ENCODE results near the gene ARPC5.
"Not testable (repeated sequence)": the region's sequence is repeated elsewhere in the genome, so short reads cannot be mapped to it uniquely, and the experiment has no call there.

ARPC5 gene

DNA sequence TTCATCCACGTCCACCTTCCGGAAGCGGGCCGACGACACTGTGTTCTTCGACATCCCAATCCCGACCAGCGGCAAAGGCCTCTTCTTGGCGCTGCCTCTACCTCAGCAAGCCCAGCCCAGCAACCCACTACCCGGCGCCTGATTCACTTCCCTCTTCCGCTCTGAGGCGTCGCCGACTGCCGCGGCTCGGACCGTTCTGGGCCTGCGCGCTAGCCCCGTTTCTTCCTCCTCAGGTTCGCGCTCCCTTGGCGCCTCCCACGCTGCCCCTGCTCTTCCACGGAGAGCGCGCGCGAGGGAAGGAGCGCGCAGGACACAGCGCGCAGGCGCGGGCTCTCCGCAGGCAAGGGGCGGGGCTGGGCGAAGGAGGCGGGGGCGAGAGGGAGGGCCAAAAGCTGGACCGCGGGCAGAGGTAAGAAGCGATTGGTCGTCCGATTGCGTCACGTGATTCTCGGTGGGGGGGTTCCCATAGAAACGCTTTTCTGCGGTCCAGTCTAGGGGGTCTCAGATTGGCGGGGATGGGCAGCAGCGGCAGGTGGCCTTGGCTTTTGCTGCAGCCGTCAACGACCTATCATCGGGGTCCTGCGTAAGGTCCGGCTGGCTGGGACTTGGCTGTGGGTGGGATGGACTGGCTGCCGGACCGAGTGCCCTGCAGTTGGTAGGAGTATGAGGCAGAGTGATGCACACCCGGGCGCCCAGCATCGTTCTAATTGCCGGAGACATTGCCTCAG lies at the start of gene ARPC5:
Gene ARPC5 (minus strand): TSS at position 178 of the 728 bp plus-strand sequence. CDS start 124 bp downstream, at position 54.
- DNase-seq (ENCODE audit: low read depth) = peak; percentile 91

DNA sequence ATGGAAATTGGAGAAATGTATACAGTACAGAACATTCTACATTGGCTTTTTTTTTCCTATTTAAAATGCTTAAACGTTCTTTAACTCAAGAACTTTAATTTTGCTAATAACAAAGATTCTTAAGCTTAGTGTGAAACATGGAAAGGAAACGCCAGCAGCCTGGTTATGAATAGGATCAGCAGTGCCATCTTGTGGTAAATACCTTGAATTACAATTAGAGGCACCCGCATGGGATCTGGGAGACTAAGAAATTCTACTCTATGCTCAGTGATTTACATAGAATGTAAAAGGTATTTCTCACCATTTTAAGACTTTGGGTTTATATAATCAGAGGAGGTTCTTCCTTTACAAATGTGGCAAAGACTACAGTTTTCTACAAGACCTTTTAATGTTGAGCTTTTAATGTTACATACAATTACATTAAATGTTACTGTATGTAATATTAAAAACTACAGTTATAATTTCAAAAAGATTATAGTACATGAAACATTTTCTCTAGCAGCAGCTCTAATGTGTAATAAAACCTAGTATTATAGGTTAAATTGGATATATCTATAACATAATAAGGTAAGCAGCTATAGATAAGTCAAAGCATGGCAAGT lies 49.6 kb upstream of the ARPC5 start:
- DNase-seq (ENCODE audit: low read depth) = no peak

DNA sequence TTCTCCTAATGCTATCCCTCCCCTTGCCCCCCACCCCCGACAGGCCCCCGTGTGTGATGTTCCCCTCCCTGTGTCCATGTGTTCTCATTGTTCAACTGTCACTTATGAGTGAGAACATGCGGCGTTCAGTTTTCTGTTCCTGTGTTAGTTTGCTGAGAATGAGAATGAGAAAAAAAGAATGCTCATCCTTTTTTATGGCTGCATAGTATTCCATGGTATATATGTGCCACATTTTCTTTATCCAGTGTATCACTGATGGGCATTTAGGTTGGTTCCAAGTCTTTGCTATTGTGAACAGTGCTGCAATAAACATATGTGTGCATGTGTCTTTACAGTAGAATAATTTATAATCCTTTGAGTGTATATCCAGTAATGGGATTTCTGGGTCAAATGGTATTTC lies 43.8 kb upstream of the ARPC5 start:
- not testable (repeated sequence) for DNase-seq (ENCODE audit: low read depth)

DNA sequence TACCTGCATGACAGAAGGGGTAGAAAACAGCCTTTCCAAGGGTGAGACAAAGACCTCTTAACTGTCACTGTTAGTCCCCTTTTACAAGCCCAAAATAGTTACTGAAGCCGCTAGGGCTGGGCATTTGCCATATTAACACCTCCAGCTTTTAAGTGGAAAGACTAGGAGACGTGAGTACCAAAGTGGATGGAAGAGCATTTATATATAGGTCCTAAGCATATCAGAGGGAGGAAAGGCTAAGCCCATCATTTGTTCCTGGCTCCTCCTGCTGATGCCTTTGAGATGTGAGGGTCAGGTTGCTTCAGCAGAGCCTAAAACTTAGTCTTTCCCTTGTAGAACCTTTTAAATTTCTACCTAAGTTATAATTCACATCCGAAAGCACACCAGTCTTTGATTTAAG lies 43.2 kb upstream of the ARPC5 start:
- no peak for DNase-seq (ENCODE audit: low read depth)

DNA sequence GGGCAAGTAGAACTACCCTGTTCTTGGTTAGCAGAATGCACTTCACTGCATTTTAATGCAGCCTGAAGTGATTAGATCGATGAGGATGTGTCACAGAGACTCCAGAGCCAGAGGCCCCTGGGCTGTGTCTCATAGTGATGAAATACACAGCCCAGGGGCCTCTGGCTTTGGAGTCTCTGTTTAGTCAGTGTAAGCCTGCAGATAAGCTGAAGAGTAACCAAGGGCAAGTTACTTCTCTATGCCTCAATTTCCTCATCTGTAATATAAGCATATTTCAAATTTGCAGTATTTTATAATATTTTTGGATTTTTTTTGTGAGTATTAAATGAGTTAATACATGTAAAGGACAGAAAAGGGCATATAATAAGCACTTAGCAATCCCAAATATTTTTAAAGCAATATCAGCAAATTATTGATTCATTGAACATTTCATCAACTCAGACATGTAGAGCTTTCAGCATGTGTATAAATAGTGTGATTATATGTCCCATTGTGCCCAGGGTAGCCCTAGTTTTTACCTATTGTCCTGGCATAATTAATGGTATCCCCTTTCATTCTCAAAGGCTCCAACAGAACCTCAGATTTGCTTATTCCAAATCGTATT lies 41.1 kb upstream of the ARPC5 start:
- no peak for DNase-seq (ENCODE audit: low read depth)

DNA sequence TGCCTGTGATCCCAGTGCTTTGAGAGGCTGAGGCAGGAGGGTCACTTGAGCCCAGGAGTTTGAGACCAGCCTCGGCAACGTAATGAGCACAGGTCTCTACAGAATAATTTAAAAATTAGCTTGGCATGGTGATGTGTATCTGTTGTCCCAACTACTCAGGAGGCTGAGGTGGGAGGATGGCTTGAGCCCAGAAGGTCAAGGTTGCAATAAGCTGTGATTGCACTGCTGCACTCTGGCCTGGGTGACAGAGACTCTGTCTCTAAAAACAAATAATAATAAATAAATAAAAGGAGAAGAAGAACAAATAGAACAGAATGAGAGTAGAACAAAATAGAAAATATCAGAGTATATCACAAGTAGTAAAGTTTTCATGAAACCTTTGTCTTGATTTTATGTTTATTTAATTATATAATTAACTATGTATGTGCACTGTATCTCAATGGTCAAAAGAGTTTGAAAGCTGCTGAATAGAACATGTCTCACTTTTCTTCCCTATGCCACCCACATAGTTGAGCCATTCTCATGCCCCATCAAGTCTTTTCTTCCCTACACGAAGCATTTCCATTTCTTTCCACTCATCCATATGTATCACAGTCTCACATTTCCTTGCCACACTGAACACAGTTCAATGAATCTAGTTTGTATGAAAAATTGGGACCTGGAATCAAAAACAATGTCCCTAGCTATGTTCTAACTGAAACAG lies 40.5 kb upstream of the ARPC5 start:
- DNase-seq (ENCODE audit: low read depth) = no peak

DNA sequence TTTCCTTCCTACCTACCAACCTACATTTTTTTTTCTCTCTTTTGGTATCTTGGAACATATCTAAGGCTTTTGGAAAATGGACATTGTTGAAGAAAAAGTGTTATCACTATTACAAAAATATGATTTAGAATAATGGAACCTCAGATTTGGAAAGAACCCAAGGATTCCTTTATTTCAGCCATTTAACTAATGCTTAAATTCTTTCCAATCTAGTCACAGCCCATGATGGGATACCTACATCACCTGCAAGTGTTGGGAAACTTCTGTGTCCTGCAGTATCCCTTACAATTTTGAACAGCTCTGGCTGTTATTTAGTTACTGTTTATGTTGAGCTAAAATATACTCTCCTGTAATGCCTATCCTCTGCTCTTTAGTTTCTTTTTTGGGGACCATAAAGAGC lies 39.8 kb upstream of the ARPC5 start:
- no peak for DNase-seq (ENCODE audit: low read depth)

DNA sequence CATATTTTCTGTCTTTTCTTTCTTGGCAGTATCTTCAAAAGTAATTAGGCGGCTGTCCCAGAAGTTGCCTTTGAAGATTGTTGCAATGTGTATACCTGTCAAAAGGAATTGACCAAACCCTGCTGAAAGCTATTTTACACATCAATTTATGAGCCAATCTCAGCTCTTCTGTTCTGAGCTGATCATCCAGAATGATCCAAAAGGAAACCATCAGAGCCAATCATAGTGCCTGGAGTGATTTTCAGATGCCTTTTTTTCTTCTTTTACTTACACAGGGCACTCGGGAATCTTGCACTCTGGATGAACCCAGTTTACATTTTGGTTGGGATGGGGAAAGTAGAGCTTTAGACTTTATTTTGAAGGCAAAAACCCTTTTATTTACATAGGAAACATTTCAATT lies 39.3 kb upstream of the ARPC5 start:
- DNase-seq (ENCODE audit: low read depth) = no peak

DNA sequence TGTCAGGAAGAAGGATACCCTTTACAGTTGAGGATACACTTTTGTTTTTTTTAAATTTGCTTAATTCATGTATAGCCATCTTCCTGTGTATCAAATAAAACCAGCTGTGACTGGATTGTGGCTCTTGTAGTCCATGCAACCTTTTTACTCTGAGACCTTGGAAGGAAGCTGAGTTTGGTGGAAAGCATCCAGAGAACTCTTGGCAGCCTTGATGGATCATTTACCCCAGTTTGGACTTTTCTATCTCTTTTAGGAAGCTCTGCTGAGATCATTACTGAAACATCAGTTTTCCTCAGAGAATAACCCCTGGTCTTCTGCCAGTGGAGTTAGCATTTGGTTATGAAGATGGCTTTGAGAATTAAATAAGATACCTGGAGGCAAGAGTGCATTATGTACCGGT lies 38.8 kb upstream of the ARPC5 start:
- no peak for DNase-seq (ENCODE audit: low read depth)

DNA sequence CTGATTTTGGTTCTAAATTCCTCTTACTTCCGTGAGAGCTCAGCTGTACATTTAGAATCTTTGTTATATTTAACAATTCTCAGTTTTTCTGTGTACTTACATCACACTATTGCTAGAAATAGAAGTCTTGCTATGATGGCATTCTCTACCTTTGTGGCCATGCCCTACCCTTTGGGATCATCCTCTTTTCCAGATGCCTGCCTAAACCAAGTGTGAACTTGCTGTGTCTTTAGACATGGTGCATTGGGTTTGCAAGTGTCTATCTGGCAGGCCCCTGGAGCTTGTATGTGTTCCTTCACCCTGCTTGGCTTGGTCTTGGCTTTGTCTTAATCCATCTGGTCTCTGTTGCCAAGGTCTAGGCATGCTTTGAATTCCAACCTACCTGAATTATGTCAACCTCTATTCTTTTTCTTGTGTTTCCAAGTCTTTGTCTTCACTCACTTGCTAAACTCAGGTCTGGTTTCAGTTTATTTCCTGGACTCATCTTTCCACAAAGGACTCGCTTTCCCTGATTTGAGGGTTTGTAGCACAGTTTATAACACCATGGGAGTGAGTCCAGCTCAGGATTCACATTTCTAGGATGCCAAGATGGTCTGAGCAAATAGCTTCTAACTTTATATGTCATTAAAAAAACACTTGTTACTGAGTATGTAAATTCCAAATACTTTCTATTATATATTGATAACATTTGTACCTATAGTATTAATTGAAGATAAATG lies 38.2 kb upstream of the ARPC5 start:
- no peak for DNase-seq (ENCODE audit: low read depth)

DNA sequence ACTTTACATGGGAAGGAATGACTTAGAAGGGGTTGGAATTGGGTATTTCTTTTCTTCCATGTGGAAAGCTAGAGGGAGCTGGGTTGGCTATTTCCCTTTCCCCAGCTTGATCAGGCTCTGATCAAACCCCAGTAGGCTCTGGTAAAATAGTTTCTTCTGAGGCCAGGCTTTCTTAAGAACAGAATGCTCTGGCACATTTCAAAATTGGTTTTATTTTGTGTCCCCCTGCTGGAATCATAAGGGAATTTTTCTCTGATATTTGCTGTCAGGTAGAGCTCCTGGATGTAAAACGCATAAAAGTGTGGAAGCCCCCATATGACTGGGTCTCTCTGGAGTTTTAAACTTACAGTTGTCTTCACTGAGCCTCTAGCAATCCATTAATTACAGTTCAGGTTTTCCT lies 34.6 kb upstream of the ARPC5 start:
- DNase-seq (ENCODE audit: low read depth) = no peak

DNA sequence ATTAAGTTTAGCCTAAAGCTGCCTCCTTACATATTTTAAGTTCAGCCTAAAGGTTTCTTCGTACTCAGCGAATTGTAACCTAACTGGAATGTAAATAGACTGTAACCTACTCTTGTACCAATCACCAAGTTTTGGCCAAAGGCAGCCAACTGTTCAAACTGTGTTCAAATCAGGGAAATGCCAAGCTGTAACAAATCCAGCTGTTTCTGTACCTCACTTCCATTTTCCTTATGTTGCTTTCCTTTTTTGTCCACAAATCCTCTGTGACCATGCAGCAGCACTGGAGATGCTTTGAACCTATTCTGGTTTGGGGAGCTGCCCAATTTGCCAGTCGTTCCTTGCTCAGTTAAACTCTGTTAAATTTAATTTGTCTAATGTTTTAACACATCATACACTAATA lies 20.8 kb upstream of the ARPC5 start:
- DNase-seq (ENCODE audit: low read depth) = no peak

DNA sequence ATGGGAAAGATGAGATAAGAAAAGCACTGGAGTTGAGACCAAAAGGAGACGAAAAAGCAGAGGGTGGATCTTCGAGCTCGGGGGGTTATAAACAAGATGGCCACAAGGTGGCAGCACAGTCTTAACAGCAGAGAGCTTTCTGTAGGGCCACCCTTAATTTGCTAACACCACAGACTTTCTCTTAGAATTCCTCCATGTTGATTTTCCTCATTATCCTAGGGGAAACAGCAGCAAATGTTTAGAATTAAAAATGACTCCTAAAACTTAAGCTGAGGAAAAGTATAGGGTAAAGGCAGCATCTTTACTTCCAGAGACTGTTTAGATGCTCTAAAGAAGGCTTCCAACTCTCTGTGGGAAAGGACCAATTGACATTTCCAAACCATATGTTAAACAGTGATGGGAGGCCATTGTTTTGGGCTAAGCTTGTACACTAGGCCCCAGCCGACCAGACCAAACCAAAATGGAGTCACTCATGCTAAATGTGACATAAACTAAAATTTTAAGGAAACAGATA lies 20.0 kb upstream of the ARPC5 start:
- DNase-seq (ENCODE audit: low read depth) = peak; percentile 29

DNA sequence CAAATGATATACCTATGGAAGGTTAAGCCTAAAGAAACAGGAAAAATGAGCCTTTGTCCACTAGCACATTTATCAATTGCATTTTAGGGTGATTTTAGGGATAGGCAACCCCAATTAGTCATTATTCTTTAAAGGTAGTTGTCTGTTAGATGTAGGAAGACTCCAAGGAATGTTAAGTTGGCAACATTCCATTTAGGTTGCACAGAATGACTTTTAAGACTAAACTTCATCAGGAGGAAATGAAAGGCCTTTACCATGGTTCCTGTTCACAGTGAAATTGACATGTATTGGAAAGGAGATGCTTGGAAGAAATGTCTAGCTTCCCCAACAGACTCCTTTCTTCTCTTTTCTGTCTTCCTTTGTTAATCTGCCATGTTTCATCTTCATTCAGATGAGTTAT lies 19.1 kb upstream of the ARPC5 start:
- no peak for DNase-seq (ENCODE audit: low read depth)

DNA sequence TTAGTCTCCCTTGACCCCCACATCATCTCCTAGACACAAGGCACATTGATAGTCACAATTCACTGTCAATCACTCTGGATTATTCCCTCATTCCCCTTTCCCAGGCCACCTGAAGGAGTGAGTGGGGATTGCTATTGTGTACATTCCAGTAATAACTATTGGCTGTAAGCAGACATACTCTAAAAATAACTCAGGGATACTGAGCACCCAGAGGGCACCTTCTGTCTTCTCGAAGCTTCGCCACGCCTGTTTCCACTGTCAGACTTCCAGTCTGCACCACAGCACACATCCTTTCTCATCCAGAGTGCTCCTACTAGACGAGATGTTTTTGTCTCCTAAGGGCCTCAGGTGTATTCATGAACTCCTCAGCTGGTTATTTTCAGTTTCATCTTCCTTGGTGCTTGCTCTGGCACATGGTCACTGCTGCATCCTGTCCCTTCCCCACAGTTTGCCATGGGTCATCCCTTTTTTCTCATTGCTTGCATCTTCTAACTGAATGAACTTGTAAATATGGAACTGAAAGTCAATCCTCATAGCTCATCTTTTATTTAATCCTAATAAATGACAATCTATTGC lies 18.4 kb upstream of the ARPC5 start:
- no peak for DNase-seq (ENCODE audit: low read depth)

DNA sequence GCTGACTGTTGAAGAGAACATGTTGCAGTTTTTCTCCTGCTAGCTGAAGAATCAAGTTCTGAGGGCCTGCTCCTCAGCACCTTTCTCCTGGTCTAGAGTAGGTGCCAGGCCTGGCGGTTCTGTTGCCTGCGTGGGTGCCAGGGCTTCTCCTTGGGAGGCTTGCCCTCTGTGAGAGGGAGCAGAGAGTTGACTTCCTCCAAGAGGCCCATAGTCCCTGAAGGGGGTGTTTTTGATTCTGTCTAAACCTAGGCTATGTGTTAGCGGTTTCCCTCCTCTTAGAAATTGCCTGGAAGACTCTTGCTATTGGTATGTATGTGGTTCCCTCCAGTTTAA lies 17.8 kb upstream of the ARPC5 start:
- DNase-seq (ENCODE audit: low read depth) = no peak

DNA sequence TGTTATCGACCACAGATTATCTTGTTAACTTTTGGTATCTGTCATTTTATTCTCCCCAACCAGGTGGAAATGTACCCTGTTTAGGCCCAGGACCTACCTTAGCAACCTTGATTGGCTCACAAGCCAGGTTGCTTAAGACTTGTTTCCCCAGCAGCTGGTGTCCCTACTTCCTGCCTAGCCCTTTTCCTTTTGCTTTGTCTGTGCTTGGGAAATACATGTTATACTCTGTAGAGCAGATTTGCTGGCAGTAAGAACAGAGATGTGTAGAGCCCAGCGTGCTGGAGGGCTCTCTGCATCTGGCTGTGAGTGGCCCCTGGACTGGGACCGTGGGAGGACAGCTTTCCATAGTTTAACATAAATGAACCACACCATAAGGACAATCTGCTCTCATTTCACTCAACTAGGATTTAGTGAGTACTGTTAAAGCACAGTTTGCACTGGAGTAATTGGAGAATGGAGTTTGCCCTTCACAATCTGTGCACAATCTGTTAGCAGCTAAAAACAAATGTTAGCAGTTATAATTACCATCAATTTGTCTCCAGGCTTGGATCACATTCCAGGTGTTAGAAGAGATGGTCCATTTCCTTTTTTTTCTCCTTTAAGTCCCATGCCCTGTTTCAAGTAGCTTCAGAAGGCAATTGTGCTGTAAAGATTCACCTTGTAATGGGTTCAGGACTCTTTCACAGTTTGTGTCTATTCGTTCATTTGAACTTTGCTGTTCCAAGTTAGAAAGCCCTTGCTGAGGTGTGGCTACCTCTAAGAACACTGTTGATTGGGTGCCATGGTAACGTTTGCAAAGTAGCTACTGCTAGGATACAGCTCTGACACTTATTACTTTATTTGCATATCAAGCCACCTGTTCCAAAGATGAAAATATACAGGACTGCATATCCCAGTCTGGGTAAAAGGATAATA lies 17.2 kb upstream of the ARPC5 start, which contains the start of gene APOBEC4:
Gene APOBEC4 (minus strand): TSS at position 770 of the 915 bp plus-strand sequence. CDS start 4,535 bp downstream, outside the sequence.
- DNase-seq (ENCODE audit: low read depth) = no peak

DNA sequence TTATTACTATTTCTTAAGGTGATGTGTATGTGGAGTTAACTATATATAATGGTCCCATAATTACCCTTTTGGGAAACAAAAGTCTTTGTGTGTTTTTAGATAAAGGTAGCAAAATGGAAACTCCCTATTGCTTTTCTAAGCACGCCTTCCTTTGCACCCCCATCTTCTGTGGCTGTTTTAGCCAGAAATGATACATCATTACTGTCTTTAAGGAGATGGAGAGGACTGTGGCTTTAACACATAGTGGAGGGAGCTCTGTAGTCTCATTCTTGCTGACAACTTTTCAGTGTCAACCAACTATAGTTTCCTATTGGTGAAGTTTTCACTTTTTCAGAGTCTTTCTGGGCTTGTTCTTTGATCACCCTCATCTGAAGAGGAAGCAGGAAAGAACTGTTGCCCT lies 16.5 kb upstream of the ARPC5 start:
- no peak for DNase-seq (ENCODE audit: low read depth)

DNA sequence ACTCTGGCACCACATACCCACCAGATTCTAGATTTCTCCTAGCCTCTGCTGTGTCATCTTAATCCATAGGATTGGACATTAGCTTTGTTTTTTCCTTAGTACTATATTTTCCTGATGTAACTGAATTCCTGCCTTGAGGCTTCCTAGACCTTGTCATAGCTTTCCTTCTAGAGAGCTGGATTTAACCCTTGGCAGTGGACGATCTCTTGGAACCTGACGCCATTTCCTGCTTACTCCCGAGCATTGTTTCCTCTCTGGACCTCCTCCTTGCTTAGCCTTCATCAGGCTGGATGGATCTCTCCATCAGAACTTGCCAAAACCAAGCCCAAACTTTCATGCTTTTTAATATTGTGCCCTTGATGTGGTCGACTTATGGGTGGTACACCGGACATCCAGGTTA lies 16.0 kb upstream of the ARPC5 start:
- DNase-seq (ENCODE audit: low read depth) = no peak

DNA sequence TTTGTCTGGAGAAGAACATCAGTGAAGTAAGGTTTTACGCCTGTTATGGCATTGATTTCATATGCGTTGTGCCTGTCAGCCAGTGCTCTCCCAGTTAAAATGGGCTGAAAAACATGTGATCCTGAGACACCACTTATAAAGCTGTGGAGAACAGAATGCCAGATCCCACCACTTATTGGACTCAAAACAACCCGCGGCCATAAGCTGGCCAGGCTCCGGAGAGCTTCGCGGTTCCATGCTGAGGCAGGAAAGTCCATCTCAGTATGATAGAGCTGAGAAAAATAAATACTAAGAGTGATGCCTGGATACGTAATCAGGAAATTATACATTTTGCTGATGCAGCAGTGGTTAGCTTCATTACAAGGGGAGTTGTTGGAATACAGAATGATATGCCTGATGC lies 12.5 kb upstream of the ARPC5 start:
- DNase-seq (ENCODE audit: low read depth) = no peak

DNA sequence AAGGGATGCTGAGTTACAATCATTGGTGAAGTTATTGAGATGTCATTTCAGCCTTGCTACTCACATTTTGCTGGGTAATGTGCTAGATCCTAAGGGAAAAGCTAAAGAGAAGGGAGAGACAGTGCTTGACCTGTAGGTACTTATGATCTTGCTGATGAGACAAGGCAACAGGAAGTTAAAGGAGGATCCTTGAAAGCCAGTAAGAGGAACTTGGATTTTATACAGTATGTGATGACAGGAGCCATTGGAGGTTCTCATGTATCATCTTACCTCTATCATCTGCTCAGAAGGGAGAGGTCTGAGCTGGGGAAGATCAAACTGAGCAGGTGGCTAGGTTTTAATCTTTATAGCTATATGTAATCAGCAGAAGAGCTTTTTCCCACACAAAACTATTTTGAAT lies 11.2 kb upstream of the ARPC5 start:
- DNase-seq (ENCODE audit: low read depth) = no peak

Data from T-helper 22 cell (primary cell).